DND-41 (cell line): ENCODE results near the gene SLC2A2.

ENCODE experiments used
- ATAC-seq: fragments of 200-7000 bp; cut with Tn5 transposase; 3 replicates; pipeline ENCODE4 v1.9.1; 2021; ENCODE audit warnings: low read depth; ENCODE audit not compliant: insufficient read depth
- DNase-seq: peaks from one replicate; pipeline ENCODE4 v3.0.0-alpha.2; 2020
- H2AFZ ChIP-seq: 2 replicates; pipeline ENCODE4 v1.6.0; 2012; ENCODE audit warnings: low read depth, low read length
- H3K27ac ChIP-seq: 2 replicates; pipeline ENCODE4 v1.5.1; 2012; ENCODE audit warnings: low read length, inconsistent platforms
- H3K27me3 ChIP-seq: fragments of 200-600 bp; sonication (generic); 2 replicates; pipeline ENCODE4 v1.6.0; 2012; ENCODE audit warnings: low read length, mild to moderate bottlenecking, inconsistent platforms; ENCODE audit not compliant: insufficient read depth, poor library complexity
- H3K36me3 ChIP-seq: 2 replicates; pipeline ENCODE4 v1.5.1; 2012; ENCODE audit warnings: low read length, inconsistent platforms; ENCODE audit not compliant: insufficient read depth
- H3K4me1 ChIP-seq: 2 replicates; pipeline ENCODE4 v1.5.1; 2012; ENCODE audit warnings: mild to moderate bottlenecking, low read length; ENCODE audit not compliant: insufficient read depth
- H3K4me2 ChIP-seq: 2 replicates; pipeline ENCODE4 v1.6.0; 2012; ENCODE audit warnings: mild to moderate bottlenecking, moderate library complexity, low read length, inconsistent platforms; ENCODE audit not compliant: insufficient read depth
- H3K4me3 ChIP-seq, 2 experiments: fragments of 200-600 bp in 1 of 2; shearing (Covaris generic) in 1 of 2; 2 replicates each; pipeline ENCODE4 v1.5.1; 2012 to 2016; ENCODE audit warnings: inconsistent platforms in 2 of 2, low read length in 2 of 2, mild to moderate bottlenecking in 2 of 2, low read depth in 1 of 2, moderate library complexity in 1 of 2
- H3K79me2 ChIP-seq: 2 replicates; pipeline ENCODE4 v1.6.0; 2012; ENCODE audit warnings: low read length, inconsistent platforms; ENCODE audit not compliant: insufficient read depth
- H3K9ac ChIP-seq: 2 replicates; pipeline ENCODE4 v1.6.0; 2012; ENCODE audit warnings: low read depth, mild to moderate bottlenecking, inconsistent platforms, low read length, moderate library complexity
- H3K9me3 ChIP-seq: 2 replicates; pipeline ENCODE4 v1.5.1; 2012; ENCODE audit warnings: low read length, moderate library complexity, mild to moderate bottlenecking, inconsistent platforms; ENCODE audit not compliant: insufficient read depth, severe bottlenecking
- H4K20me1 ChIP-seq: 2 replicates; pipeline ENCODE4 v1.6.0; 2012; ENCODE audit warnings: low read length; ENCODE audit not compliant: insufficient read depth
- CTCF ChIP-seq: IDR thresholded peaks from 2 replicates; pipeline ENCODE4 v1.5.1; 2012; ENCODE audit warnings: borderline replicate concordance, low read length, moderate library complexity, mild to moderate bottlenecking; ENCODE audit not compliant: poor library complexity, severe bottlenecking; ENCODE audit errors: extremely low read depth
- EZH2 ChIP-seq: IDR thresholded peaks from 3 replicates; pipeline ENCODE4 v1.6.1; 2012; ENCODE audit warnings: borderline replicate concordance, low read depth, mild to moderate bottlenecking, moderate library complexity, low read length, inconsistent platforms; ENCODE audit not compliant: severe bottlenecking

The SLC2A2 gene

GRCh38 chr3:170999737-171000242, 26.7 kb downstream of the SLC2A2 start:
- H3K27me3 ChIP-seq = peaks cover 2% of the 10 kb centered on the region
- no peak for TF ChIP-seq EZH2
- no peak for TF ChIP-seq CTCF
- no peaks in the 10 kb centered on the region for H3K4me1 ChIP-seq
- H4K20me1 ChIP-seq = no peaks in the 10 kb centered on the region
- no peaks in the 10 kb centered on the region for H3K79me2 ChIP-seq
- DNase-seq (no peak), ATAC-seq (no peak)
- H3K4me3 ChIP-seq = no peak overlapping the region
- no peaks in the 10 kb centered on the region for H3K9me3 ChIP-seq
- no peaks in the 10 kb centered on the region for H3K36me3 ChIP-seq
- no peak overlapping the region for H2AFZ ChIP-seq
- no peak overlapping the region for H3K4me2 ChIP-seq
- H3K27ac ChIP-seq = no peak overlapping the region
- no peak overlapping the region for H3K9ac ChIP-seq

GRCh38 chr3:170997961-170998913, 28.3 kb downstream of the SLC2A2 start:
- no peak overlapping the region for H3K4me2 ChIP-seq
- no peak overlapping the region for H2AFZ ChIP-seq
- H3K9ac ChIP-seq = no peak overlapping the region
- no peak for DNase-seq
- H3K27ac ChIP-seq = no peak overlapping the region
- peaks cover 2% of the 10 kb centered on the region for H3K27me3 ChIP-seq
- no peaks in the 10 kb centered on the region for H4K20me1 ChIP-seq
- no peaks in the 10 kb centered on the region for H3K36me3 ChIP-seq
- no peak for TF ChIP-seq CTCF
- TF ChIP-seq EZH2 = no peak
- no peak for ATAC-seq
- no peaks in the 10 kb centered on the region for H3K4me1 ChIP-seq
- no peak overlapping the region for H3K4me3 ChIP-seq
- H3K79me2 ChIP-seq = no peaks in the 10 kb centered on the region
- no peaks in the 10 kb centered on the region for H3K9me3 ChIP-seq

- Histone ChIP-seq H3K4me3 (no peak overlapping the region), H3K4me2 (no peak overlapping the region), H3K27me3 (no peaks in the 10 kb centered on the region), H3K4me1 (no peaks in the 10 kb centered on the region), H2AFZ (no peak overlapping the region), H4K20me1 (no peaks in the 10 kb centered on the region), H3K9ac (no peak overlapping the region), H3K36me3 (no peaks in the 10 kb centered on the region), H3K9me3 (no peaks in the 10 kb centered on the region), H3K79me2 (no peaks in the 10 kb centered on the region), H3K27ac (no peak overlapping the region)
- DNase-seq (no peak), ATAC-seq (no peak)
- TF ChIP-seq EZH2 = no peak
- no peak for TF ChIP-seq CTCF
Observed at GRCh38 chr3:170992854-170993253, 33.7 kb downstream of the SLC2A2 start.
